PFSK-1 (cell line): ENCODE results near the gene SLC29A1.

Experiments used
- POLR2AphosphoS5 ChIP-seq: IDR thresholded peaks from 2 replicates; pipeline ENCODE4 v1.6.1; 2012; ENCODE audit warnings: low read depth, mild to moderate bottlenecking, control low read depth, low read length, moderate library complexity
- SIN3A ChIP-seq: IDR thresholded peaks from 2 replicates; pipeline ENCODE4 v1.6.1; 2012; ENCODE audit warnings: mild to moderate bottlenecking, low read length, moderate library complexity, borderline replicate concordance; ENCODE audit not compliant: insufficient read depth
- TF ChIP-seq, protein P1 (sequence below), 2 experiments: IDR thresholded peaks; 2 replicates each; pipeline versions ENCODE4 v1.6.1 to v1.8.0; 2011 to 2012; ENCODE audit warnings: low read depth in 2 of 2, low read length in 2 of 2, control low read depth in 1 of 2, inconsistent platforms in 1 of 2, mild to moderate bottlenecking in 1 of 2, moderate library complexity in 1 of 2; ENCODE audit not compliant: insufficient read depth in 1 of 2

- TF ChIP-seq SIN3A (no peak), POLR2AphosphoS5 (no peak)
- TF ChIP-seq, protein P1, sequence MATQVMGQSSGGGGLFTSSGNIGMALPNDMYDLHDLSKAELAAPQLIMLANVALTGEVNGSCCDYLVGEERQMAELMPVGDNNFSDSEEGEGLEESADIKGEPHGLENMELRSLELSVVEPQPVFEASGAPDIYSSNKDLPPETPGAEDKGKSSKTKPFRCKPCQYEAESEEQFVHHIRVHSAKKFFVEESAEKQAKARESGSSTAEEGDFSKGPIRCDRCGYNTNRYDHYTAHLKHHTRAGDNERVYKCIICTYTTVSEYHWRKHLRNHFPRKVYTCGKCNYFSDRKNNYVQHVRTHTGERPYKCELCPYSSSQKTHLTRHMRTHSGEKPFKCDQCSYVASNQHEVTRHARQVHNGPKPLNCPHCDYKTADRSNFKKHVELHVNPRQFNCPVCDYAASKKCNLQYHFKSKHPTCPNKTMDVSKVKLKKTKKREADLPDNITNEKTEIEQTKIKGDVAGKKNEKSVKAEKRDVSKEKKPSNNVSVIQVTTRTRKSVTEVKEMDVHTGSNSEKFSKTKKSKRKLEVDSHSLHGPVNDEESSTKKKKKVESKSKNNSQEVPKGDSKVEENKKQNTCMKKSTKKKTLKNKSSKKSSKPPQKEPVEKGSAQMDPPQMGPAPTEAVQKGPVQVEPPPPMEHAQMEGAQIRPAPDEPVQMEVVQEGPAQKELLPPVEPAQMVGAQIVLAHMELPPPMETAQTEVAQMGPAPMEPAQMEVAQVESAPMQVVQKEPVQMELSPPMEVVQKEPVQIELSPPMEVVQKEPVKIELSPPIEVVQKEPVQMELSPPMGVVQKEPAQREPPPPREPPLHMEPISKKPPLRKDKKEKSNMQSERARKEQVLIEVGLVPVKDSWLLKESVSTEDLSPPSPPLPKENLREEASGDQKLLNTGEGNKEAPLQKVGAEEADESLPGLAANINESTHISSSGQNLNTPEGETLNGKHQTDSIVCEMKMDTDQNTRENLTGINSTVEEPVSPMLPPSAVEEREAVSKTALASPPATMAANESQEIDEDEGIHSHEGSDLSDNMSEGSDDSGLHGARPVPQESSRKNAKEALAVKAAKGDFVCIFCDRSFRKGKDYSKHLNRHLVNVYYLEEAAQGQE (IDR thresholded peaks at IDR 0.05; ENCODE audit: insufficient read depth in 1 of 2, low read depth in 2 of 2, low read length in 2 of 2) = no peak
These were observed 1.4 kb upstream of the SLC29A1 start for GRCh38 chr6:44221961-44222335.
